Measurements from ENCODE around the gene TLR6. TPM values are rescaled to one million over a fixed set of nuclear protein-coding genes. Genes with fewer than 3 reads are reported as not detected.

The TLR6 gene
- total and polyA plus RNA-seq, 10 of the 15 experiments (the other 5 are each of a cell fraction or from before 2014, with no cell fraction given), result 1.1 to 49.4 (median 12.5) TPM

DNA sequence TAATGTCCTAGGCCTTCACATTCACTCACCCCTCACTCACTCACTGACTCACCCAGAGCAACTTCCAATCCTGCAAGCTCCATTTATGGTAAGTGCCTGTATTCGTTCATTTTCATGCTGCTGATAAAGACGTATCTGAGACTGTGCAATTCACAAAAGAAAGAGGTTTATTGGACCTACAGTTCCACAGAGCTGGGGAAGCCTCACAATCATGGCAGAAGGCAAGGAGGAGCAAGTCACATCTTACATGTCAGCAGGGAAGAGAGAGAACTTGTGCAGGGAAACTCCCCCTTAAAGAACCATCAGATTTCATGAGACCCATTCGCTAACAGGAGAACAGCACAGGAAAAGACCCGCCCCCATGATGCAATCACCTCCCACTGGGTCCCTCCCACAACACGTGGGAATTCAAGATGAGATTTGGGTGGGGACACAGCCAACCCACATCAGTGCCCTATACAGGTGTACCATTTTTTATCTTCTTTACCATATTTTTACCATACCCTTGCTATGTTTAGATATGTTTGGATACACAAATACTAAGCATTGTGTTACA, 33.8 kb downstream of the TLR6 start:
- ChIA-PET POLR2A (interaction anchor here (0.7 to 10.2 kb wide), 6 partner anchors 8 to 42 kb away, joined by 3 to 110 read pairs (median 6); partner anchors contain the start of genes TLR1 and TLR10), CTCF (interaction anchor here (0.8 to 1.6 kb wide), 9 partner anchors 9 to 62 kb away, joined by 3 to 12 read pairs (median 5); partner anchors contain the start of gene TLR10), RAD21 (ENCODE audit: unreplicated experiment) (interaction anchor here (1.3 to 8.9 kb wide), 8 partner anchors 9 to 66 kb away, joined by 3 to 171 read pairs (median 7); partner anchors contain the start of genes TLR1 and TLR10), SMC1A (ENCODE audit: uncharacterized antibody, unreplicated experiment) (interaction anchor here (1.1 to 13.0 kb wide), 13 partner anchors 9 to 61 kb away, joined by 3 to 178 read pairs (median 6); partner anchors contain the start of genes TLR1, TLR10 and TLR6)
- FAIRE-seq (no peak), DNase-seq (ENCODE audit: low read depth, low spot score) (no peak), ATAC-seq (no peak)
- peaks cover 23% of the 10 kb centered on the region; the same call in 2 of the 3 replicates for H3K9me3 ChIP-seq (replicated peaks; ENCODE audit: control insufficient read depth, insufficient read depth, low read length)
- H3K27me3 ChIP-seq (replicated peaks in 1 of 2; ENCODE audit: control insufficient read depth in 2 of 2, insufficient read depth in 2 of 2, low read length in 1 of 2), result no peaks in the 10 kb centered on the region
- no peak overlapping the region for H3K4me2 ChIP-seq (ENCODE audit: control insufficient read depth, insufficient read depth)
- peaks cover 2% of the 10 kb centered on the region for H3K79me2 ChIP-seq (ENCODE audit: control insufficient read depth, insufficient read depth, low read length)
- H3K27ac ChIP-seq (ENCODE audit: control insufficient read depth, insufficient read depth), result no peak overlapping the region
- H3K9ac ChIP-seq (ENCODE audit: control insufficient read depth, insufficient read depth, low read length), result no peak overlapping the region
- H3K4me3 ChIP-seq, result no peak overlapping the region
- peaks cover 24% of the 10 kb centered on the region for H3K4me1 ChIP-seq (ENCODE audit: control insufficient read depth, insufficient read depth, low read length)
- intact Hi-C loops (cut with micrococcal nuclease; ENCODE audit: unreplicated experiment) (no loop called here), in situ Hi-C loops (cut with MboI) (loop anchor here (25.0 kb wide), 1 partner anchor 1364 kb away; the partner anchor contains the start of gene RHOH)
- WGBS (ENCODE audit: insufficient coverage, insufficient replicate concordance, low lambda C conversion rate, missing lambda C conversion rate), result 95% methylated on average over 5 of the region's 5 CpGs
- no peak overlapping the region for H2AFZ ChIP-seq (ENCODE audit: control insufficient read depth, low read depth, low read length)
- no peak for TF ChIP-seq ZNF217 (IDR thresholded peaks at IDR 0.05)
- TF ChIP-seq, protein P1, sequence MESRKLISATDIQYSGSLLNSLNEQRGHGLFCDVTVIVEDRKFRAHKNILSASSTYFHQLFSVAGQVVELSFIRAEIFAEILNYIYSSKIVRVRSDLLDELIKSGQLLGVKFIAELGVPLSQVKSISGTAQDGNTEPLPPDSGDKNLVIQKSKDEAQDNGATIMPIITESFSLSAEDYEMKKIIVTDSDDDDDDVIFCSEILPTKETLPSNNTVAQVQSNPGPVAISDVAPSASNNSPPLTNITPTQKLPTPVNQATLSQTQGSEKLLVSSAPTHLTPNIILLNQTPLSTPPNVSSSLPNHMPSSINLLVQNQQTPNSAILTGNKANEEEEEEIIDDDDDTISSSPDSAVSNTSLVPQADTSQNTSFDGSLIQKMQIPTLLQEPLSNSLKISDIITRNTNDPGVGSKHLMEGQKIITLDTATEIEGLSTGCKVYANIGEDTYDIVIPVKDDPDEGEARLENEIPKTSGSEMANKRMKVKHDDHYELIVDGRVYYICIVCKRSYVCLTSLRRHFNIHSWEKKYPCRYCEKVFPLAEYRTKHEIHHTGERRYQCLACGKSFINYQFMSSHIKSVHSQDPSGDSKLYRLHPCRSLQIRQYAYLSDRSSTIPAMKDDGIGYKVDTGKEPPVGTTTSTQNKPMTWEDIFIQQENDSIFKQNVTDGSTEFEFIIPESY (IDR thresholded peaks at IDR 0.05), result peak; percentile 50; the same call in 1 of the 2 replicates
- TF ChIP-seq STAT1 (conservative IDR thresholded peaks at IDR 0.05), result no peak
- TF ChIP-seq, protein P2, sequence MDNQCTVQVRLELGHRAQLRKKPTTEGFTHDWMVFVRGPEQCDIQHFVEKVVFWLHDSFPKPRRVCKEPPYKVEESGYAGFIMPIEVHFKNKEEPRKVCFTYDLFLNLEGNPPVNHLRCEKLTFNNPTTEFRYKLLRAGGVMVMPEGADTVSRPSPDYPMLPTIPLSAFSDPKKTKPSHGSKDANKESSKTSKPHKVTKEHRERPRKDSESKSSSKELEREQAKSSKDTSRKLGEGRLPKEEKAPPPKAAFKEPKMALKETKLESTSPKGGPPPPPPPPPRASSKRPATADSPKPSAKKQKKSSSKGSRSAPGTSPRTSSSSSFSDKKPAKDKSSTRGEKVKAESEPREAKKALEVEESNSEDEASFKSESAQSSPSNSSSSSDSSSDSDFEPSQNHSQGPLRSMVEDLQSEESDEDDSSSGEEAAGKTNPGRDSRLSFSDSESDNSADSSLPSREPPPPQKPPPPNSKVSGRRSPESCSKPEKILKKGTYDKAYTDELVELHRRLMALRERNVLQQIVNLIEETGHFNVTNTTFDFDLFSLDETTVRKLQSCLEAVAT (IDR thresholded peaks at IDR 0.05), result no peak
- peak; percentile 17; the same call in 1 of the 2 replicates for TF ChIP-seq CBX5 (IDR thresholded peaks at IDR 0.05; ENCODE audit: low read depth)
- TF ChIP-seq POLR2AphosphoS2 (IDR thresholded peaks at IDR 0.05; ENCODE audit: low read depth, low read length), result no peak
- TF ChIP-seq YBX1 (IDR thresholded peaks at IDR 0.05), result no peak
- no peak for TF ChIP-seq PAX5 (IDR thresholded peaks at IDR 0.05; ENCODE audit: borderline replicate concordance, low read depth, low read length)
- no peak for TF ChIP-seq CBX3 (IDR thresholded peaks at IDR 0.05; ENCODE audit: borderline replicate concordance, low read depth)
- no peak for TF ChIP-seq RAD21 (IDR thresholded peaks at IDR 0.05; ENCODE audit: insufficient read depth, low read depth, low read length)
- TF ChIP-seq GATAD2B (conservative IDR thresholded peaks at IDR 0.05; ENCODE audit: low read depth), result no peak
- TF ChIP-seq NFXL1 (IDR thresholded peaks at IDR 0.05; ENCODE audit: borderline replicate concordance), result no peak
- no peak for TF ChIP-seq NR2F1 (conservative IDR thresholded peaks at IDR 0.05)
- TF ChIP-seq, protein P3, sequence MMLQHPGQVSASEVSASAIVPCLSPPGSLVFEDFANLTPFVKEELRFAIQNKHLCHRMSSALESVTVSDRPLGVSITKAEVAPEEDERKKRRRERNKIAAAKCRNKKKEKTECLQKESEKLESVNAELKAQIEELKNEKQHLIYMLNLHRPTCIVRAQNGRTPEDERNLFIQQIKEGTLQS (IDR thresholded peaks at IDR 0.05; ENCODE audit: borderline replicate concordance, extremely low read depth, low read depth, low read length), result no peak
- TF ChIP-seq, protein P4, sequence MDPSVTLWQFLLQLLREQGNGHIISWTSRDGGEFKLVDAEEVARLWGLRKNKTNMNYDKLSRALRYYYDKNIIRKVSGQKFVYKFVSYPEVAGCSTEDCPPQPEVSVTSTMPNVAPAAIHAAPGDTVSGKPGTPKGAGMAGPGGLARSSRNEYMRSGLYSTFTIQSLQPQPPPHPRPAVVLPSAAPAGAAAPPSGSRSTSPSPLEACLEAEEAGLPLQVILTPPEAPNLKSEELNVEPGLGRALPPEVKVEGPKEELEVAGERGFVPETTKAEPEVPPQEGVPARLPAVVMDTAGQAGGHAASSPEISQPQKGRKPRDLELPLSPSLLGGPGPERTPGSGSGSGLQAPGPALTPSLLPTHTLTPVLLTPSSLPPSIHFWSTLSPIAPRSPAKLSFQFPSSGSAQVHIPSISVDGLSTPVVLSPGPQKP (IDR thresholded peaks at IDR 0.05; ENCODE audit: low read depth, low read length), result no peak
- TF ChIP-seq NR2C1 (IDR thresholded peaks at IDR 0.05), result no peak
- no peak for TF ChIP-seq MEF2B (IDR thresholded peaks at IDR 0.05; ENCODE audit: partially characterized antibody, poor library complexity, severe bottlenecking)
- no peak for TF ChIP-seq CBFB (IDR thresholded peaks at IDR 0.05; ENCODE audit: low read depth)
- no peaks in the 10 kb centered on the region for H4K20me1 ChIP-seq (ENCODE audit: control insufficient read depth, insufficient read depth)
- peaks cover 4 to 5% of the 10 kb centered on the region in 2 experiments; a peak in 3 of 4 replicates for H3K36me3 ChIP-seq (ENCODE audit: control insufficient read depth in 2 of 2, insufficient read depth in 2 of 2, low read length in 1 of 2)
- BruUV-seq (replicated peaks), result no TSS peak
